SH-SY5Y (cell line): ENCODE results near the gene C1QA.

Experiments
- GATA2 ChIP-seq: IDR thresholded peaks from 2 replicates; pipeline ENCODE4 v1.6.1; 2011; ENCODE audit warnings: mild to moderate bottlenecking, low read depth, low read length
- GATA3 ChIP-seq: IDR thresholded peaks from 2 replicates; pipeline ENCODE4 v1.6.1; 2011; ENCODE audit warnings: low read depth, mild to moderate bottlenecking, low read length, moderate library complexity

DNA sequence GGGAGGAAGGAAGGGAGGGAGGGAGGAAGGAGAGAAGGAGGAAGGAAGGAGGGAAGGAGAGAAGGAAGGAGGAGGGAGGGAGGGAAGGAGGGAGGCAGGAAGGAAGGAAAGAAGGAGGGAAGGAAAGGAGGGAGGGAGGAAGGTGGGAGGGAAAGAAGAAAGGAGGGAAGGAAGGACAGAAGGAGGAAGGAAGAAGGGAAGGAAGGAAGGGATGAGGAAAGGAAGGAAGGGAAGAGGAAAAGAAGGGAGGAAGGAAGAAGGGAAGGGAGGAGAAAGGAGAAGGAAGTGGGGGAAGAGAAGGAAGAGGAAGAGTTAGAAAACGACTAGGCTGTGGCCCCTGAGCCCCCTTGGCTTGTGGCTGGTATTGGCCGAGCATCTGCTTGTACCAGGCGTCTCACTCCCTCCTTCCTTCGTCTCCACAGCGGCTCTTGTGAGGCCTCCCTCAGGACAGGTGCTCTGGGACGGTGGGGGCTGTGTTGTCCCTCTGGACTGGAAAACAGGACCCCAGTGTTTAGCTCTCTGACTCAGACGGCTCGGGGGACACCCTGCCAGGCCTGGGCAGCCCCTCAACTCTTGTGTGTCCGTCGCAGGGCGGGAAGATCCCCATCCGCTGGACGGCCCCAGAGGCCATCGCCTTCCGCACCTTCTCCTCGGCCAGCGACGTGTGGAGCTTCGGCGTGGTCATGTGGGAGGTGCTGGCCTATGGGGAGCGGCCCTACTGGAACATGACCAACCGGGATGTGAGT lies 36.2 kb upstream of the C1QA start:
- TF ChIP-seq GATA2 = no peak
- no peak for TF ChIP-seq GATA3
